HEK293 (cell line): ENCODE data around the gene PACRG.

Source experiments
- CTCF ChIP-seq: fragments of 450-650 bp; formaldehyde crosslinking; IDR thresholded peaks from 2 replicates; pipeline ENCODE4 v1.5.1; 2016; ENCODE audit warnings: missing biosample characterization, missing genetic modification characterization
- PRDM10 ChIP-seq: fragments of 450-650 bp; formaldehyde crosslinking; IDR thresholded peaks from 2 replicates; pipeline ENCODE4 v1.5.1; 2016; ENCODE audit warnings: missing biosample characterization, missing genetic modification characterization
- REST ChIP-seq: fragments of 450-650 bp; formaldehyde crosslinking; IDR thresholded peaks from 2 replicates; pipeline ENCODE4 v1.5.1; 2016; ENCODE audit warnings: missing biosample characterization, missing genetic modification characterization
- ZBTB7A ChIP-seq: fragments of 450-650 bp; formaldehyde crosslinking; IDR thresholded peaks from 2 replicates; pipeline ENCODE4 v1.5.1; 2016; ENCODE audit warnings: low read depth, missing biosample characterization, missing genetic modification characterization
- ZNF140 ChIP-seq: fragments of 450-650 bp; formaldehyde crosslinking; IDR thresholded peaks from 2 replicates; pipeline ENCODE4 v1.5.1; 2016; ENCODE audit warnings: missing biosample characterization, missing genetic modification characterization
- ZNF175 ChIP-seq: fragments of 450-650 bp; formaldehyde crosslinking; IDR thresholded peaks from 2 replicates; pipeline ENCODE4 v1.5.1; 2016; ENCODE audit warnings: missing biosample characterization, missing genetic modification characterization
- ZNF24 ChIP-seq: fragments of 450-650 bp; formaldehyde crosslinking; IDR thresholded peaks from 2 replicates; pipeline ENCODE4 v1.5.1; 2016; ENCODE audit warnings: missing biosample characterization, missing genetic modification characterization
- ZNF280D ChIP-seq: fragments of 450-650 bp; formaldehyde crosslinking; IDR thresholded peaks from 2 replicates; pipeline ENCODE4 v1.5.1; 2016; ENCODE audit warnings: missing biosample characterization, missing genetic modification characterization
- ZNF560 ChIP-seq: fragments of 450-650 bp; formaldehyde crosslinking; IDR thresholded peaks from 2 replicates; pipeline ENCODE4 v1.5.1; 2017; ENCODE audit warnings: missing biosample characterization, missing genetic modification characterization, borderline replicate concordance

- TF ChIP-seq CTCF (tag by site-specific recombination) = no peak
- TF ChIP-seq ZNF560 (tag by site-specific recombination) = no peak
- no peak for TF ChIP-seq REST (tag by site-specific recombination)
- no peak for TF ChIP-seq ZNF175 (tag by site-specific recombination)
- no peak for TF ChIP-seq PRDM10 (tag by site-specific recombination)
- TF ChIP-seq ZNF280D (tag by site-specific recombination) = no peak
- TF ChIP-seq ZNF140 = no peak
- no peak for TF ChIP-seq ZNF24 (tag by site-specific recombination)
- TF ChIP-seq ZBTB7A (tag by site-specific recombination) = no peak
Observed at GRCh38 chr6:163192591-163192990, 464.8 kb downstream of the PACRG start.
